Mesodermal cell (in vitro differentiated cells): ENCODE data around the gene RTN4R.

ENCODE experiments used
- H3K27ac ChIP-seq: 2 replicates; pipeline ENCODE4 v1.7.0; 2013; ENCODE audit warnings: mild to moderate bottlenecking, low read depth, low read length, moderate library complexity; ENCODE audit not compliant: severe bottlenecking
- H3K36me3 ChIP-seq: 2 replicates; pipeline ENCODE4 v1.7.1; 2013; ENCODE audit warnings: mild to moderate bottlenecking, low read length, moderate library complexity; ENCODE audit not compliant: control insufficient read depth, insufficient read depth
- H3K4me1 ChIP-seq: one replicate; pipeline ENCODE4 v1.7.1; 2013; ENCODE audit warnings: mild to moderate bottlenecking, low read length; ENCODE audit not compliant: insufficient read depth, control insufficient read depth, poor library complexity, severe bottlenecking
- H3K4me3 ChIP-seq: 2 replicates; pipeline ENCODE4 v1.7.0; 2013; ENCODE audit warnings: low read length, control low read depth, mild to moderate bottlenecking; ENCODE audit not compliant: insufficient read depth, poor library complexity, severe bottlenecking; ENCODE audit errors: extremely low read depth
- H3K9me3 ChIP-seq: 2 replicates; pipeline ENCODE4 v1.7.1; 2013; ENCODE audit warnings: mild to moderate bottlenecking, low read length, moderate library complexity; ENCODE audit not compliant: control insufficient read depth
- WGBS, 2 experiments: methylation state at CpG; one replicate each; pipeline ENCODE4 v1.1.5; 2013; ENCODE audit warnings: missing lambda C conversion rate in 2 of 2; ENCODE audit not compliant: insufficient coverage in 2 of 2; 5-methylcytosine and 5-hydroxymethylcytosine counted together

Gene RTN4R

GRCh38 chr22:20207277-20208025, 60.7 kb downstream of the RTN4R start:
- H3K4me1 ChIP-seq: peaks cover 44% of the 10 kb centered on the region
- no peak overlapping the region for H3K4me3 ChIP-seq
- WGBS, 2 experiments: 73 to 75% methylated on average over 6 to 7 of the region's 11 CpGs
- no peaks in the 10 kb centered on the region for H3K9me3 ChIP-seq
- H3K27ac ChIP-seq: no peak overlapping the region
- H3K36me3 ChIP-seq: no peaks in the 10 kb centered on the region

- H3K36me3 ChIP-seq: no peaks in the 10 kb centered on the region
- H3K9me3 ChIP-seq: no peaks in the 10 kb centered on the region
- H3K4me3 ChIP-seq: peak overlapping the region; percentile 30
- 86 to 93% methylated on average over 6 to 8 of the region's 9 CpGs for WGBS, 2 experiments
- H3K4me1 ChIP-seq: peaks cover 42% of the 10 kb centered on the region
- H3K27ac ChIP-seq: no peak overlapping the region
Observed at GRCh38 chr22:20206709-20207215, 61.4 kb downstream of the RTN4R start.

- 35 to 38% methylated on average over 8 to 9 of the region's 12 CpGs for WGBS, 2 experiments
- H3K4me3 ChIP-seq: peak overlapping the region; percentile 30
- no peaks in the 10 kb centered on the region for H3K9me3 ChIP-seq
- peaks cover 37% of the 10 kb centered on the region for H3K4me1 ChIP-seq
- H3K27ac ChIP-seq: no peak overlapping the region
- H3K36me3 ChIP-seq: no peaks in the 10 kb centered on the region
Observed at GRCh38 chr22:20205964-20206708, 62.0 kb downstream of the RTN4R start.

GRCh38 chr22:20205464-20205963, 62.6 kb downstream of the RTN4R start:
- no peaks in the 10 kb centered on the region for H3K36me3 ChIP-seq
- 93 to 94% methylated on average over 11 to 13 of the region's 15 CpGs for WGBS, 2 experiments
- peaks cover 37% of the 10 kb centered on the region for H3K4me1 ChIP-seq
- no peak overlapping the region for H3K4me3 ChIP-seq
- no peaks in the 10 kb centered on the region for H3K9me3 ChIP-seq
- no peak overlapping the region for H3K27ac ChIP-seq

- H3K9me3 ChIP-seq: no peaks in the 10 kb centered on the region
- 76 to 82% methylated on average over 14 to 16 of the region's 16 CpGs for WGBS, 2 experiments
- peaks cover 37% of the 10 kb centered on the region for H3K4me1 ChIP-seq
- no peak overlapping the region for H3K4me3 ChIP-seq
- no peaks in the 10 kb centered on the region for H3K36me3 ChIP-seq
- H3K27ac ChIP-seq: no peak overlapping the region
Observed at GRCh38 chr22:20204806-20205205, 63.3 kb downstream of the RTN4R start.

- no peak overlapping the region for H3K4me3 ChIP-seq
- H3K36me3 ChIP-seq: no peaks in the 10 kb centered on the region
- peak overlapping the region; percentile 77 for H3K27ac ChIP-seq
- H3K9me3 ChIP-seq: no peaks in the 10 kb centered on the region
- peaks cover 37% of the 10 kb centered on the region for H3K4me1 ChIP-seq
- WGBS, 2 experiments: 83 to 84% methylated on average over 7 to 8 of the region's 8 CpGs
Observed at GRCh38 chr22:20204311-20204710, 63.8 kb downstream of the RTN4R start.

GRCh38 chr22:20203552-20204201, 64.4 kb downstream of the RTN4R start:
- Histone ChIP-seq H3K9me3 (no peaks in the 10 kb centered on the region), H3K36me3 (no peaks in the 10 kb centered on the region), H3K4me1 (peaks cover 37% of the 10 kb centered on the region), H3K27ac (peak overlapping the region; percentile 77), H3K4me3 (no peak overlapping the region)
- WGBS, 2 experiments: 15 to 18% methylated on average over 4 to 6 of the region's 11 CpGs

- no peaks in the 10 kb centered on the region for H3K9me3 ChIP-seq
- H3K27ac ChIP-seq: peak overlapping the region; percentile 77
- WGBS, 2 experiments: 43 to 62% methylated on average over 4 of the region's 4 CpGs
- no peak overlapping the region for H3K4me3 ChIP-seq
- peaks cover 37% of the 10 kb centered on the region for H3K4me1 ChIP-seq
- no peaks in the 10 kb centered on the region for H3K36me3 ChIP-seq
Observed at GRCh38 chr22:20203142-20203551, 65.0 kb downstream of the RTN4R start.

GRCh38 chr22:20201837-20202392, 66.2 kb downstream of the RTN4R start:
- Histone ChIP-seq H3K9me3 (no peaks in the 10 kb centered on the region), H3K27ac (no peak overlapping the region), H3K36me3 (no peaks in the 10 kb centered on the region), H3K4me3 (no peak overlapping the region), H3K4me1 (peaks cover 33% of the 10 kb centered on the region)
- WGBS, 2 experiments: 85 to 95% methylated on average over 12 to 13 of the region's 13 CpGs

- H3K4me1 ChIP-seq: peaks cover 15% of the 10 kb centered on the region
- no peaks in the 10 kb centered on the region for H3K9me3 ChIP-seq
- no peaks in the 10 kb centered on the region for H3K36me3 ChIP-seq
- 90 to 92% methylated on average over 2 to 3 of the region's 5 CpGs for WGBS, 2 experiments
- H3K27ac ChIP-seq: no peak overlapping the region
- no peak overlapping the region for H3K4me3 ChIP-seq
Observed at GRCh38 chr22:20199906-20200305, 68.2 kb downstream of the RTN4R start.
